Activated gamma-delta T cell (primary cell): ENCODE results near the gene CIAO3.
"Not testable (repeated sequence)": the region's sequence is repeated elsewhere in the genome, so short reads cannot be mapped to it uniquely, and the experiment has no call there.

Experiments
- DNase-seq: peaks from one replicate; lab custom pipeline; 2025; lab: John Stamatoyannopoulos, UW

The CIAO3 gene

DNA sequence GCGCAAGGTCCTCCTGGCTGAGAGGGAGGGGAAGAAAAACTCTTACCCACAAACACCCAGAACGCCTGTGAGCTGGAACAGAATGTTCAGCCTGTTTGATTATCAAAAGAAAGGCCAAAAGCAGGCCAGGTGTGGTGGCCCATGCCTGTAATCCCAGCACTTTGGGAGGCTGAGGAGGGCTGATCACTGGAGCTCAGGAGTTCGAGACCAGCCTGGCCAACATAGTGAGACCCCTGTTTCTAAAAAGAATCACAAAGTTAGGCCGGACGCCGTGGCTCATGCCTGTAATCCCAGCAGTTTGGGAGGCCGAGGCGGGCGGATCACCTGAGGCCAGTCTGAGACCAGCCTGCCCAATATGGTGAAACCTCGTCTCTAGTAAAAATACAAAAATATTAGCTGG is 35.5 kb upstream of the CIAO3 start:
- not testable (repeated sequence) for DNase-seq

DNA sequence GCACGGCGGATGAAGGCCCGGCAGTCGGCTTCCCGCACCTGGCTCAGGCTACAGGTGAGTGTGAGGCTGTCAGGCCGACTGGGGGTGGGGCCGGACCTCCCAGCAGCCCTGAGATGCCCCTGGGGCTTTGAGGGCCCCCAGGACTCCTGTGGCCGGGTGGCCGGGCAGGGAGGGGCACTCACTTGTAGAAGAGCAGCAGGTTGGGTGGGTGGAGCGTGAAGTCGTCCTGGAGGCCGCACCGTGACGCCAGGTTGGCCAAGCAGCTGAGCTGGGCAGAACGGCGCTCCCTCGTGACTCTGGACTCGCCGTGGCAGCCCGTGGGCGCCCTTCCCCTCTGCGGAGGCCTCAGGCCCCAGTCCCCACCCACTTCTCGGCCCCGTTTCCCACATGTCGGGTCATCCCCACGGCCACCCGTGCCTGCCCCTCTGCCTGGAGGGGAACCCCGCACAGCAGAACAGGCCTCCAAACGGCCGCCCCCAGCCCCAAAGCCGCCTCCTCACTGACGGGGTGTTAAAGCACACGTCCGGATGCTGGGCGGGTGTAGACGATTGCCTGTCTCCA is 34.5 kb upstream of the CIAO3 start:
- no peak for DNase-seq

DNA sequence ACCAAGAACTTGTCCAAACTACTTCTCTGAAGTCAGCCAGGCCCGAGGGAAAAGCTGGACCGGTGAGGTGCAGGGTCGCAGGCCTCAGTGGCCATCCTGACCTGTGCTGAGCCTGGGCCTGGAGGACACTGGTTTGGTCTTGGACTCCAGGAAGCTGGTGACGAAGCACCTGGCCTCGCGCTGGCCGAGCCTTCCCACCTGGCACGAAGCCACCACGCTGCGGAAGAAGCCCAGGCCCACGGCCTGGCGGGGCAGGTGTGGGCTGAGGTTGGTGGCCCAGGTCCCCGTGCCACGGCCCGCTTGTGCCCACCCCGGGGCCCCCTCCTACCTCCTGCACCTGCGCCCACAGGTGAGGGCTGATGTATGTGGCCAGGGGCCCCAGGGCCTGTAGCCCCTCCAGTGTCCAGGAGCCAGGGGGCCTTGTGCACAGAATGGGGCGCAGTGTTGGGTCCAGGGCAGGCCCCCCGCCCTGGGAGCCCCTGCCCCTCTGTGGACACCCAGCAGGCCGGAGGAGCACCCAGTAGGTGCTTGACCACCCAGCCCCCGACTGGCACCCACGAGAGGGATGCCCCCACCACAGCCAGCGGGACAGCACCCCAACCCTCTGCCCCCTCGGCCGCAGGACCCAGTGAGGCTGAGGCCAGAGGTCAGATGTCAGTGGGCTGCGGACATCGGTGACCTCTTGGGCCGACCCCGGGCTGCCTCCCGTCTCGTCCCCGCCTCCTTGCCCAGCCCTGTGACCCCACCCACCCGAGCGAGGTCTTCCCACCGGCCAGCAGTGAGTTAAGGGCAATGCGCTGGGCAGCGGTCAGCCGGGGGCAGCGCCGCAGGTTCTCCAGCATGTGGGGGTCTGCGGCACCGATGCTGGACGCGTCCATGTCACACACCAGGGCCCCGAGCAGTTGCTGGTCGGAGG is 33.5 kb upstream of the CIAO3 start:
- no peak for DNase-seq

DNA sequence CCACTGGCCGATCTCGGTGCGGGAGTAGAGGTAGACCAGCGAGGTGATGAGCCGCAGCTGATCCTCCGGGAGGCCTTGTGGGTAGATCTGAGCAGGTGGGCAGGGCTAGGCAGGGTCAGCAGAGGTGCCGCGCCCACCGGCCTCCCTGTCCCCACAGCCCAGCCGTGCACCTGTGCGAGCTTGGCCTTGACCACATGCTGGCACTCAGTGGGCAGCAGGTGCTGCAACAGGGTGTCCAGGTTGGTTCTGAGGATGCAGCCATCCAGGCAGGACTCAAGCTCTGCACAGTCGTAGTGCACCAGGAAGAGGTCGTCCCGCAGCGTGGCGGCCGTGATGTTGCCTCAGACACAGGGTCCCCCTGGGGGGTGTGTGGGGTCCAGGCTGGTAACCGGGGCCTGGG is 32.2 kb upstream of the CIAO3 start:
- DNase-seq: no peak

DNA sequence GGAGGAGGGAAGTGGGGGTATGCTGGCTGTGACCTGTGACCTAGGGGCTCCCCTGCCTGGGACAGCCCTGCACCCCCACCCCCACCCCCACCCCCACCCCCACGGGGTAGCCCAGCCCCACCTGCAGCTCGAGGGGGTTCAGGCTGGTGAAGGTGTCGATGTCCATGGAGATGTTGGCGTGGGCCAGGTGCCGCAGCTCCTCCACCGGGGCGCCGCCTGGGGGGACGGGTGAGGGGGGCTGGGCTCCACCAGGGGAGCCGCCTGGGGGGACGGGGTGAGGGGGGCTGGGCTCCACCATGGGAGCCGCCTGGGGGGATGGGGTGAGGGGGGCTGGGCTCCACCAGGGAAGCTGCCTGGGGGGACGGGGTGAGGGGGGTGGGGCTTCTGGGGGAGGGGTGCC is 29.6 kb upstream of the CIAO3 start:
- no peak for DNase-seq

DNA sequence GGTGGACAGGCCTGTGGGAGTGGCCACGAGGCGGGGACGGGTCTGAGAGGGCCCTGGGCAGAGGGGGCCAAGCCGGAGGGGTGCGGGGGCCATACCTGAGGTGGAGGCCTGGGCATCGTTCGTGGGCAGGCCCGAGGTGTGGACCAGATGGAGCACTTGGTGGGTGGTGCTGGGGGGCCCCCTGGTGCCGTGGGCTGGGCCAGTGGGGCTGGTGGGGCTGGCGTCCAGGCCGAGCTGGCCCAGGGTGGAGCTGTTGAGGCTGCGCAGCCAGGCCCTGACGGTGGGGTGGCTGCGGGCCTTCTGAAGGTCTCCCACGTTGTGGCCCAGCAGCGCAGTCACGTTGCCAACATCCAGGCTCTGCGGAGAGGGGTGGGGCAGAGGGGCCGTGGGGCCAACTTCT is 29.1 kb upstream of the CIAO3 start:
- DNase-seq: no peak

DNA sequence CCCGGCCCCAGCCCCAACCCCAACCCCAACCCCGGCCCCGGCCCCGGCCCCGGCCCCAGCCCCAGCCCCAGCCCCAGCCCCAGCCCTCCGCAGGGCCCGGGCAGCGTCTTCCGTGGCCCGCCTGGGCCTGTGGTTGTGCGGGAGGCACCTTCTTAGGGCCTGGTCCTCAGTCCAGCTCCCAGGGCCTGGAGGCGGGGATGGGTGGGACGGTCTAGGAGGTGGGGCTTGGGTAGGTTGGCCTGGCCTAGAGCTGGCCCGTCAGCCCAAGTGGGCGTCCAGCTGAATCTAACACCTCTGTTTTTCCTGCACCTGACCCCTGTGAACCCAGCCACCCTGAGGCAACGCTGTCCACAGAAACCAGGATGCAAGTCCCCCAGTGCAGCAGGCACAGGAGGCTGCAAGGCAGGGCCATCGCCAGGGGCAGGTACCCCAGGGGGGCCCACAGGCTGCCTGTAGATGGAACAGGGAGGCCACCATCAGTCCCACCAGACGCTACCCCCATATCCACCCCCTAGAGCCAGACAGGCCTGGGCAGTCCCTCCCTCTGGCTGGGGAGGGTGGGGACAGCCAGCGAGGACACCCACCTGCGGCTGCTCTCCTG is 28.5 kb upstream of the CIAO3 start:
- DNase-seq: no peak

DNA sequence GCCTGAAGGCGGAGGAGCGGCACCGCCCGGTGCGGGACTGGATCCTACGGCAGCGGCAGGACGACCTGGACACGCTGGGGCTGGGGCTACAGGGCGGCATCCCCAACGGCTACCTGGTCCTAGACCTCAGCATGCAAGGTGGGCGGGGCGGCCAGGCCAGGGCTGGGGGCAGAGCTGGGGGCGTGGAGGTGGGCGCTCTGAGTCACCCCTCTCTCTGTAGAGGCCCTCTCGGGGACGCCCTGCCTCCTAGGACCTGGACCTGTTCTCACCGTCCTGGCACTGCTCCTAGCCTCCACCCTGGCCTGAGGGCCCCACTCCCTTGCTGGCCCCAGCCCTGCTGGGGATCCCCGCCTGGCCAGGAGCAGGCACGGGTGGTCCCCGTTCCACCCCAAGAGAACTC is 27.6 kb upstream of the CIAO3 start:
- DNase-seq: no peak

DNA sequence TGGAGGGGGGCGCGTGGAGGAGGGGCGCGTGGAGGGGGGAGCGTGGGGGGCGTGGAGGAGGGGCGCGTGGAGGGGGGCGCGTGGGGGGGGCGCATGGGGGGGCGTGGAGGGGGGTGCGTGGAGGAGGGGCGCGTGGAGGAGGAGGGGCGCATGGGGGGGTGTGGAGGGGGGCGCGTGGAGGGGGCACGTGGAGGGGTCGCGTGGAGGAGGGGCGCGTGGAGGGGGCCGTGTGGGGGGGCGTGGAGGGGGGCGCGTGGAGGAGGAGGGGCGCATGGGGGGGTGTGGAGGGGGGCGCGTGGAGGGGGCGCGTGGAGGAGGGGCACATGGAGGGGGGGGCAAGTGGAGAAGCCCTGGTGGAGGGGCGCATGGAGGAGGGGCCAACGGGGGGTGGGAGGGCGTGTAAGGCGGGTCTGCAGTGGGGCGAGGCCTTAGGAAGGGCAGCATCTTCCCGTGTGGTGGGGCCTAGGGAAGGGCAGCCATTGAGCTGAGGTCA is 27.0 kb upstream of the CIAO3 start:
- DNase-seq: no peak

DNA sequence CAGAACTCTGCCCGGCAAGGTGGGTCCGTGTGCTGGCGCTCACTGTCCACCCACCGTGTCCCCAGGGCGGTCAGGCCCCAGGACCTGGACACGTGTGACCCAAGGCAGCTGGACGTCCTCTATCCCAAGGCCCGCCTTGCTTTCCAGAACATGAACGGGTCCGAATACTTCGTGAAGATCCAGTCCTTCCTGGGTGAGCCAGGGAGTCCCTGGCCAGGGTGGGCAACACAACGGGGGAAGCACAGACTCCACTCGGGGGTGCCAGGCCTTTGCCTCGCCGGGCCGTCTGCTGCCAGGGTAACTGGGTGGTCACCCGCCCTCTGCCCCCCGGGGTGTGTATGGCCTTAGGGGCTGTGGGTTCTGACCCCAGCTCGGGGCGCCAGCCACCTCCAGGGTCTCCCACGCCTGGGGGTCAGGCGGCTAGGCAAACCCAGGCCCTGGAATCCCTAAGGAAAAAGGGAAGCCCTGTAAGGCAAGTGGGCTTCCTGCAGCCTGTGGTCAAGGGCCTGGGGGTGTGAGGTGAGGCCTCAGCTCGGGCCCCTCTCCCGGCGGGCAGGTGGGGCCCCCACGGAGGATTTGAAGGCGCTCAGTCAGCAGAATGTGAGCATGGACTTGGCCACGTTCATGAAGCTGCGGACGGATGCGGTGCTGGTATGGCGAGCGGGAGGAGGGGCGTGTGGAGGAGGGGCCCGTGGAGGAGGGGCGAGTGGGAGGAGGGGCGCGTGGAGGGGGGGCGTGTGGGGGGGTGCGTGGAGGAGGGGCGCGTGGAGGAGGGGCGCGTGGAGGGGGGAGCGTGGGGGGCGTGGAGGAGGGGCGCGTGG is 26.2 kb upstream of the CIAO3 start:
- DNase-seq: no peak

DNA sequence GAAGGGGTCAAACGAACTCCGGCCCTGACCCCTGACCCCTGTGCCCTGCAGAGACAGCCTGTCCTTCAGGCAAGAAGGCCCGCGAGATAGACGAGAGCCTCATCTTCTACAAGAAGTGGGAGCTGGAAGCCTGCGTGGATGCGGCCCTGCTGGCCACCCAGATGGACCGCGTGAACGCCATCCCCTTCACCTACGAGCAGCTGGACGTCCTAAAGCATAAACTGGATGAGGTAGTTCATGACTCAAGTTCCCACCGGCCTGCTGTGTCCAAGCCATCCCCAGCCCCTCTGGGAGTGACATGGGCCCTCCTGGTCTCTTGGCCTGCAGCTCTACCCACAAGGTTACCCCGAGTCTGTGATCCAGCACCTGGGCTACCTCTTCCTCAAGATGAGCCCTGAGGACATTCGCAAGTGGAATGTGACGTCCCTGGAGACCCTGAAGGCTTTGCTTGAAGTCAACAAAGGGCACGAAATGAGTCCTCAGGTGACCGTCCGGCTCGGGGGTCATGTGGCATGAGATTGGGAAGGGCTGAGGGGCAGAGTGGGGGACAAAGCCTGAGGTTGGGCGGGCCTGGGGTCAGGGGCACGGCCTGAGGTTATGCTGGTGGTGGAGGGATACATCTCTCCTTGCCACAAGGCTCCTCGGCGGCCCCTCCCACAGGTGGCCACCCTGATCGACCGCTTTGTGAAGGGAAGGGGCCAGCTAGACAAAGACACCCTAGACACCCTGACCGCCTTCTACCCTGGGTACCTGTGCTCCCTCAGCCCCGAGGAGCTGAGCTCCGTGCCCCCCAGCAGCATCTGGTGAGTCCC is 25.4 kb upstream of the CIAO3 start:
- DNase-seq: no peak

DNA sequence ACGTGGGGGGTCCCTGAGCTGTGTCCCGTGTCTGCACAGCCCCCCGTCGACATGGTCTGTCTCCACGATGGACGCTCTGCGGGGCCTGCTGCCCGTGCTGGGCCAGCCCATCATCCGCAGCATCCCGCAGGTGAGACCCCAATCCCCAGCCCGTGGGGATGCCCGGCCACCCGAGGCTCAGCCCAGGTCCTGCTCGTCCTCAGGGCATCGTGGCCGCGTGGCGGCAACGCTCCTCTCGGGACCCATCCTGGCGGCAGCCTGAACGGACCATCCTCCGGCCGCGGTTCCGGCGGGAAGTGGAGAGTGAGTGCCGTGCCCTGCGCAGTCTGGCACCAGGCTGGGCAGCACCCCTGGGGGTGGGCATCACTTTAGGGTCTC is 24.7 kb upstream of the CIAO3 start:
- no peak for DNase-seq

DNA sequence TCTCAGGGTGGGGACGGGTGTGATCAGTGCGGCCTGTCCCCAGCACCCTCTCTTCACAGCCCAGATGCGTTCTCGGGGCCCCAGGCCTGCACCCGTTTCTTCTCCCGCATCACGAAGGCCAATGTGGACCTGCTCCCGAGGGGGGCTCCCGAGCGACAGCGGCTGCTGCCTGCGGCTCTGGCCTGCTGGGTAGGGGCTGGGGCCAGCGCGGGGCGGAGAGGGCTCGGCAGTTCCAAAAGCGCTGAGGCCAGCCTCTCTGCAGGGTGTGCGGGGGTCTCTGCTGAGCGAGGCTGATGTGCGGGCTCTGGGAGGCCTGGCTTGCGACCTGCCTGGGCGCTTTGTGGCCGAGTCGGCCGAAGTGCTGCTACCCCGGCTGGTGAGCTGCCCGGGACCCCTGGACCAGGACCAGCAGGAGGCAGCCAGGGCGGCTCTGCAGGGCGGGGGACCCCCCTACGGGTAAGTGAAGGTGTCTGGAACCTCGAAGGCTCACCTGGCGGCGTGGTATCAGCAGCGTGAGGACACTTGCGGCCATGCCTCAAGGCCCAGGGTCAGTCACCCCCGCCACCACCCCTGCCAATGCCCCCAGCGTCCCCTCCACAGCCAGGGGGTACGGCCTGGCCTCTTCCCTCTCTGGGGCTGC is 24.2 kb upstream of the CIAO3 start:
- no peak for DNase-seq

DNA sequence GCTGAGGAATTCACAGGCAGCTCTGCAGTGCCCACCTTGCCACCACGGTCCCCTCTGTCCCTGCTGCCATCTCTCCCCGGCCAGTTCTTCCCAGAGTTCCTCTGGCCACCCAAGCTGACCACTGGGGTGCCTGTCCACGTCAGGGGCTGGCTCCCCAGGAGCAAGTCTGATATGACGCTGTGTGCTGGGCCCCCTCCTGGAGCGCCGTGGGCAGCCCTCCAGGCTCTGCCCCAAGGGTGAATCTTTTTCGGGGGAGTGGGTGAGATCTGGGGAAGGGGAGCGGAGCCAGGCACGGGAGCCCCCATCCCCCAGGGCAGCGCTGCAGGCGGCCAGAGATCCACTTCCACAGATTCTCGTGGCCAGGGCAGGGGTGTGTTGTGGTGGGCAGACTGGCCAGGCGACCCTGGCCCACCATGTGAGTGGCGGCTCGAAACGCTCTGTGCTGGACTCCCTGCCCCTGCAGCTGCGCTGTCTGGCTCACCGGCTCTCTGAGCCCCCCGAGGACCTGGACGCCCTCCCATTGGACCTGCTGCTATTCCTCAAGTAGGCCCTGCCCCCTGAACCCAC is 23.5 kb upstream of the CIAO3 start:
- no peak for DNase-seq

DNA sequence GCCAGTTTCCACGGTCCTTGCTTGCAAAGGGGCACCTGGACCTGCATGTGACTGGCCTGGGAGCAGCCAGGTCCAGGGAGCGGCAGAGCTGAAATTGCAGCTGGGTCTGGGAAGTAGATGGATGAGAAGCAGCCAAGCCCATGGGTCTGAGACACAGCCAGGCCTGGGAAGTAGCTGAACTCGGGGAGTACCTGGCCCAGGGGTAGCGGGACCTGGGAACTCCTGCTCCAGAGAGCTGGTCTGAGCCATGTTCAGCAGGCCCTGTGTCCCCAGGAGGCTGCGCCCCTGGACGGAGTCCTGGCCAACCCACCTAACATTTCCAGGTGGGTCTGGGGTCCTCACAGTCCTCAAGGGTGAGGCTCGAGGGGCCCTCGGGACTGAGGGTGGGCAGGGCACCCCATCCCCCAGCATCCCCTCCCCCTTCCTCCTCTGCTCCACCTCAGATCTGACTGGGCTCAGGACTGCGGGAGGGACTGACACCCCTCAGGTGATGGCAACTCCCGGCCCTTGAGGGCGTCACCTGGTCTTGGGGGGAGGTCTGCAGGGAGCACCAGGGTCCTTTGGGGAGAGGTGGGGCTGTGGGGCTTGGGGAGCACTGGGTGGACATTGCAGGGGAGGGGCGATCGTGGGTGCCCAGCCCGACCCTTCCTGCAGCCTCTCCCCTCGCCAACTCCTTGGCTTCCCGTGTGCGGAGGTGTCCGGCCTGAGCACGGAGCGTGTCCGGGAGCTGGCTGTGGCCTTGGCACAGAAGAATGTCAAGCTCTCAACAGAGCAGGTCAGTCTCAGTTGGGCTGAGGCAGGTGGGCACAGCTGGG is 22.8 kb upstream of the CIAO3 start:
- DNase-seq: no peak

DNA sequence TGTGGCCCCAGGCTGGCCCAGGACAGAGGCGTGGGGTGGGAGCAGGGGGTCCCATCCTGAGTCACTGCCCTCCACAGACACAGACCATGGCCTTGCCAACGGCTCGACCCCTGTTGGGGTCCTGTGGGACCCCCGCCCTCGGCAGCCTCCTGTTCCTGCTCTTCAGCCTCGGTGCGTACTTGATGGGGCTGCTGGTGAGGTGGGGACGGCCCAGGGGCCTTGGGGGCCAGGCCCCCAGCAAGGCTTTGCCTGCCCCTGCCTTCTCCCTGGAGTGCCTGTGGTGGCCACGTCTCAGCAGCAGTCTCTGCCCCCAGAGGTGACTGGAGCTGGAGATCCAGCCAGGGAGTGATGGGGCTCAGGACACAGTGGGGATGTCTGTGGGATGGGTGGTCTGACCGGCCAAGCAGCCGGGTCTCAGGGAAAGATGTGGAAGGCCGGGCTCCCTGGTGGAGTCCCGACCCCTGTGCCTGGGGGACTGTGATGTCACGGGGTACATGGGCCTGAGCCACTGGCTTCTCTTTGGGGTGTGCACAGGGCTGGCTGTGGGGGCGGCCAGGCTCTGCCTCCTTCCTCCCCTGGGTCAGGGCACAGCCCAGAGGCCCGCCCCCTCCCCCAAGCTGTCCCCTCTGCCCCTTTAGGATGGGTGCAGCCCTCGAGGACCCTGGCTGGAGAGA is 21.9 kb upstream of the CIAO3 start:
- DNase-seq: no peak

DNA sequence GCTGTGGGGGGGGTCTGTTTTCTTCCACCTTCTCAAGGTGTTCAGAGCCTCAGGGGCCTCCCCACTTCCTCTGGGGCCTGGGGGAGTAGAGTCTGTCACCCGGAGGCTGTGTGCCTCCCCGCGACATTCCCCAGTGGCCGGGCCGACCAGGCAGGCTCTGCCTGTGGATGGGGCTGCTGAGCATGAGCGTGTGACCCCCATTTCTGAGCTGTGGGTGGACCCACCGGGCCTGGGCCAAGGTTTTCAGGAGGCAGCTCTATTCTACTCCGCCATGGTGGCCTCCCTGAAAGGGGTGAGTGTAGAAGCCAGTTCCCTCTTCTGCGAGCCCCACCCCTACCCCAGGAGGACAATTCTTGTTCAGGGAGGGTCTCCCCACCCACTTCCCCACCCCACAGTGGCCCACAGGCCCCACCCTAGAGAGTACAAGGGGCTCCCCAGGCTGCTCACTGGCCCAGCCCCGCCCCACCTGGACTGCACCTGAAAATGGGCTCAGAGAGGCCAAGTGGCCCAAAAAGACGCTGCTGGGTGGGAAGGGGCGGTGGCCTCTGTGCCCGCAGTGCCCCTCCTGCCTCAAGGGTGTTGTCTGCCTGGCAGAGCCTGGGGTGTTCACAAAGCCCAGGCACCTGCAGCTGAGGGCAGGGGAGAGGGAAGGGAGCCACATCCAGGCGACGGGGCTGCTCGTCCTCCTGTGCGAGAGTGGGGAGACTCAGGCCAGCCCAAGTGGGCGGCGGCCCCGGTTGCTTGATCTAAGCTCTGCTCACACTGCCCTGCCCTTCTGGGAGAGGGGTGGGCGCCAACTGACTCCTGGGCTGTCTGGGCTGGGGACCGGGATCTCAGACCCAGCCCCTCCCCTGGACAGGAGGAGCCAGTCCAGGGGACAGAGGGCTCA is 21.1 kb upstream of the CIAO3 start:
- DNase-seq: no peak
